NCI-H226 (cell line): ENCODE measurements around the gene ALLC.

Experiments
- DNase-seq: peaks from one replicate; pipeline ENCODE4 v3.0.0-alpha.2; 2015

ALLC gene

GRCh38 chr2:3641841-3642421 is 16.1 kb upstream of the ALLC start:
- no peak for DNase-seq

GRCh38 chr2:3642521-3643215 is 15.3 kb upstream of the ALLC start:
- DNase-seq: no peak

- DNase-seq: no peak
These were observed 14.4 kb upstream of the ALLC start for GRCh38 chr2:3643371-3644245.

- DNase-seq: no peak
These were observed 13.8 kb upstream of the ALLC start for GRCh38 chr2:3644246-3644525.

GRCh38 chr2:3644891-3645605 is 13.0 kb upstream of the ALLC start:
- no peak for DNase-seq

- DNase-seq: no peak
These were observed 12.1 kb upstream of the ALLC start for GRCh38 chr2:3645745-3646389.

GRCh38 chr2:3646446-3646845 is 11.6 kb upstream of the ALLC start:
- DNase-seq: no peak

GRCh38 chr2:3647246-3647645 is 10.8 kb upstream of the ALLC start:
- DNase-seq: no peak

- DNase-seq: no peak
These were observed 10.0 kb upstream of the ALLC start for GRCh38 chr2:3647831-3648651.

- DNase-seq: no peak
These were observed 9.3 kb upstream of the ALLC start for GRCh38 chr2:3648652-3649177.

GRCh38 chr2:3649581-3649980 is 8.4 kb upstream of the ALLC start:
- no peak for DNase-seq

GRCh38 chr2:3650140-3650920 is 7.7 kb upstream of the ALLC start:
- no peak for DNase-seq

- DNase-seq: no peak
These were observed 6.0 kb upstream of the ALLC start for GRCh38 chr2:3651691-3652648.

GRCh38 chr2:3652896-3653625 is 4.9 kb upstream of the ALLC start:
- no peak for DNase-seq

GRCh38 chr2:3654011-3654410 is 4.0 kb upstream of the ALLC start:
- DNase-seq: no peak

- DNase-seq: no peak
These were observed 3.3 kb upstream of the ALLC start for GRCh38 chr2:3654531-3655225.

- no peak for DNase-seq
These were observed 1.9 kb upstream of the ALLC start for GRCh38 chr2:3655871-3656761.
